Purkinje cell (primary cell): Measurements from ENCODE around the gene CDKL5. TPM values are rescaled to one million over a fixed set of nuclear protein-coding genes. Genes with fewer than 3 reads are reported as not detected.

ENCODE experiments used
- polyA plus RNA-seq: library from polyadenylated mRNA; unstranded; fragments of >200 nt; fragmentation: Nextera tagmentation; gene quantifications from 2 replicates; pipeline ENCODE4 v1.2.1, GENCODE V29; 2014

CDKL5 gene
- 6.5 TPM in 1 of 2 replicates, not detected in the other for polyA plus RNA-seq

DNA sequence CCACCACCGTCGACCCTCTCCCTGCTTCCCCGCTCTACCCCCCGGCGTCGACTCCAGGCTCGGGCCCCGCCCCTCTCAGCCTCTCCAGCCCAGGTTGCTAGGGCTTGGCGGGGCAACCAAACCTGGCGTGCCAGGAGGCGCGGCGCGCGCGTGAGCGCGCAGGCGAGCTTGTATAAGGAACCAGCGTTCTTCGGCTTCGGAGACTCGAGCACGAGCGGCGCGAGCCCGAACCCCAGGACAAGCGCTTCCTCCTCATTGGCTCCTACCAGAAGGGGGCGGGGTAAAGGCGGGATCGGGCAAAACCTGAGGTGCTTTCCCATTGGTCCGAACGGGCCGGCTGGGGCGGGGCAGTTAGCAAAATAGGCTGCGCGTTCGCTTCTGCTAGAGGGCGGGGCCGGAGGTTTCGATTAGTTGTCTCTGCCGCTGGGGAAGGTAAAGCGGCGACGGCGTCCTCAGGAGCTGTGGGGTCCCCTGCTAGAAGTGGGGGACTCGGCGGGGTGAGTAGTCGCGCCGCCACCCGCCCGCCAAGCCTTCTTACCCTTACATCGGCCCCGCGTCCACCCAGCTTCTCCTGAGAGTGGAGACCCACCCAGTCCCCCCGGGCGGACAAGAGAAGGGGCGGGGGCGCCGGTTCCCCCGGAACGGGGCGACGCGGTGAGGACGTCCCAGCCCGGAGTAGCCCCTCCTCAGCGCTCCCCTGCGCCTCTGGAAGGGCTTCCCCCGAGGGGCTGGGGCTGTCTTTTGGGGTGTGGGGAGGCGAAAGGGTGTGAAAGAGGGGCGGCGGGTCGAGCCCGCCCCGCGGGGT, at the start of gene CDKL5:
TSS of gene CDKL5 (plus strand) at position 410 of the 805 bp plus-strand sequence. CDS start 81,489 bp downstream, outside the sequence.

DNA sequence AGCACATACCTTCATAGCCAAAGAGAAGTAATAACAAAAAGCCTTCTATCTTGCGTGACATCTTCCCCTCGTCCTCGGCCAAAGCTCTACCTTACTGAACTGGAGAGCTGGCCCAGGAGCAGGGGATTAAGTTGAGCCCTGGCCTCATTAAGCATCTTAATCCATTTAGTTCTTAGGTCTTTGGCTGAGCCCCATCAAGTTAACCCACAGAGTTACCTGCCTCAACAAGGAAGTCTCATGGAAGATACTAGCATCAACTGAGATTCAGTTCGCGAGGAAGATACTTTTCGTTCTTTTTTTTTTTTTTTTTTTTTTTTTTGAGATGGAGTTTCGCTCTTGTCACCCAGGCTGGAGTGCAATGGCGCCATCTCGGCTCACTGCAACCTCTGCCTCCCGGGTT, 246.6 kb downstream of the CDKL5 start, which contains the start of gene RS1:
TSS of gene RS1 (minus strand) at position 101 of the 400 bp plus-strand sequence. CDS start at position 61, 40 bp downstream.

Other genes starting within 250 kb of the CDKL5 start
- not detected in 2 replicates for gene BEND2, start 204.7 kb upstream of the CDKL5 start, polyA plus RNA-seq
- 2.4 and 2.6 TPM in 2 replicates for gene SCML2, start 70.9 kb upstream of the CDKL5 start, polyA plus RNA-seq
- gene RS1, start 246.5 kb downstream of the CDKL5 start, polyA plus RNA-seq, result 2.8 TPM in 1 of 2 replicates, not detected in the other